K562 (cell line): ENCODE results near the gene ZNF219. TPM values are rescaled to one million over a fixed set of nuclear protein-coding genes. Genes with fewer than 3 reads are reported as not detected.

Experiments used
- ATAC-seq: fragments of 200-7000 bp; cut with Tn5 transposase; 3 replicates; pipeline ENCODE4 v1.9.1; 2020; ENCODE audit warnings: moderate library complexity
- BruUV-seq: library from RNA; stranded (reverse); fragments of 400-500 nt; replicated peaks from 2 replicates; lab custom pipeline; 2021; lab: Mats Ljungman, UMichigan
- CTCF ChIA-PET: fragments of 300-600 bp; formaldehyde crosslinking; extraction: SDS; loops from one replicate; lab custom pipeline; 2021; ENCODE audit warnings: low intra/inter-chr PET ratio; lab: Yijun Ruan, JAX
- POLR2A ChIA-PET: fragments of 300-600, 350-650 bp; sonication (Branson Sonifier 250); formaldehyde crosslinking; extraction: SDS; loops from one replicate; lab custom pipeline; 2021; ENCODE audit warnings: antibody characterized with exemption, inconsistent platforms; lab: Yijun Ruan, JAX
- DNase-seq, 4 experiments: peaks; one replicate each; pipeline versions ENCODE4 v3.0.0 to v3.0.0-alpha.2; 2011 to 2018; ENCODE audit warnings: low spot score in 3 of 4, mixed read lengths in 3 of 4; ENCODE audit errors: extremely low read depth in 1 of 4
- FAIRE-seq: peaks from 2 replicates; lab custom pipeline; 2011; peaks lifted over from hg19 to GRCh38; lab: Jason Lieb, UNC
- H2AFZ ChIP-seq: 2 replicates; pipeline ENCODE4 v1.6.0; 2011; ENCODE audit warnings: low read depth, low read length, control low read depth, inconsistent platforms
- H3K27ac ChIP-seq: fragments of 200-600 bp; 3 replicates; pipeline ENCODE4 v1.8.0; 2011; ENCODE audit warnings: low read depth, mild to moderate bottlenecking, control low read depth, inconsistent platforms, low read length, moderate library complexity, mixed read lengths; ENCODE audit errors: extremely low read depth
- H3K27me3 ChIP-seq, 2 experiments: fragments of 300-600 bp in 1 of 2; 2 replicates in 1 of 2; 3 replicates in 1 of 2; pipeline versions ENCODE4 v1.6.0 to v1.8.0; 2011; ENCODE audit warnings: inconsistent platforms in 2 of 2, low read length in 2 of 2, mild to moderate bottlenecking in 1 of 2, mixed read lengths in 1 of 2, moderate library complexity in 1 of 2; ENCODE audit not compliant: control insufficient read depth in 2 of 2, insufficient read depth in 2 of 2
- H3K36me3 ChIP-seq: fragments of 300-600 bp; 3 replicates; pipeline ENCODE4 v1.8.0; 2011; ENCODE audit warnings: mild to moderate bottlenecking, low read length, inconsistent platforms; ENCODE audit not compliant: control insufficient read depth, insufficient read depth
- H3K4me1 ChIP-seq, 2 experiments: fragments of 200-600 bp in 1 of 2; replicated peaks in 1 of 2; 2 replicates in 1 of 2; 3 replicates in 1 of 2; pipeline versions ENCODE4 v1.5.1 to v1.8.0; 2011; ENCODE audit warnings: inconsistent platforms in 2 of 2, low read length in 2 of 2, mild to moderate bottlenecking in 1 of 2, mixed read lengths in 1 of 2, moderate library complexity in 1 of 2; ENCODE audit not compliant: control insufficient read depth in 2 of 2, insufficient read depth in 2 of 2
- H3K4me2 ChIP-seq: 2 replicates; pipeline ENCODE4 v1.6.1; 2011; ENCODE audit warnings: low read length, control low read depth, inconsistent platforms, mixed read lengths; ENCODE audit not compliant: insufficient read depth
- H3K4me3 ChIP-seq: fragments of 200-600 bp; sonication (generic), shearing (Covaris generic); 2 replicates; pipeline ENCODE4 v1.5.1; 2016; ENCODE audit warnings: control low read depth, inconsistent platforms
- H3K79me2 ChIP-seq: fragments of 200-600 bp; 3 replicates; pipeline ENCODE4 v1.8.0; 2011; ENCODE audit warnings: low read length, inconsistent platforms; ENCODE audit not compliant: control insufficient read depth, insufficient read depth
- H3K9ac ChIP-seq, 2 experiments: 2 replicates each; pipeline versions ENCODE4 v1.6.0 to v1.6.1; 2011; ENCODE audit warnings: low read depth in 2 of 2, low read length in 2 of 2, control low read depth in 1 of 2, inconsistent platforms in 1 of 2, mild to moderate bottlenecking in 1 of 2, mixed read lengths in 1 of 2; ENCODE audit not compliant: insufficient read depth in 1 of 2
- H3K9me1 ChIP-seq: one replicate; pipeline ENCODE4 v1.6.0; 2011; ENCODE audit warnings: inconsistent platforms, mild to moderate bottlenecking, low read length, moderate library complexity; ENCODE audit not compliant: control insufficient read depth, insufficient read depth
- H3K9me3 ChIP-seq: replicated peaks from 2 replicates; pipeline ENCODE4 v1.5.1; 2011; ENCODE audit warnings: low read depth, low read length, inconsistent platforms; ENCODE audit not compliant: control insufficient read depth, insufficient read depth
- H4K20me1 ChIP-seq: replicated peaks from 2 replicates; pipeline ENCODE4 v1.6.1; 2011; ENCODE audit warnings: low read length, inconsistent platforms, mixed read lengths; ENCODE audit not compliant: control insufficient read depth, insufficient read depth
- FOSL1 ChIP-seq: fragments of 200-800 bp; sonication (Bioruptor generic); conservative IDR thresholded peaks from 2 replicates; pipeline ENCODE4 v1.6.1; 2016; ENCODE audit warnings: missing genetic modification characterization, missing compliant biosample characterization
- MTA3 ChIP-seq: fragments of 450-650 bp; formaldehyde crosslinking; IDR thresholded peaks from 2 replicates; pipeline ENCODE4 v1.6.1; 2017; ENCODE audit warnings: mild to moderate bottlenecking, borderline replicate concordance
- PTTG1 ChIP-seq: fragments of 450-650 bp; IDR thresholded peaks from 2 replicates; pipeline ENCODE4 v1.6.1; 2016; ENCODE audit warnings: low read depth, mild to moderate bottlenecking, missing genetic modification characterization, missing compliant biosample characterization
- RAD51 ChIP-seq: fragments of 450-650 bp; IDR thresholded peaks from 2 replicates; pipeline ENCODE4 v1.7.1; 2016; ENCODE audit warnings: low read depth, mild to moderate bottlenecking, borderline replicate concordance
- TRIM24 ChIP-seq, 2 experiments: fragments of 450-650 bp; IDR thresholded peaks; 2 replicates each; pipeline ENCODE4 v1.6.1; 2016
- ZNF830 ChIP-seq: fragments of 250-450 bp; sonication (Bioruptor Pico); IDR thresholded peaks from 2 replicates; pipeline ENCODE4 v1.5.0; 2021; ENCODE audit warnings: mild to moderate bottlenecking
- WGBS: fragments of 100-300 bp; shearing (Covaris generic); methylation state at CpG from one replicate; pipeline ENCODE4 v1.1.6; 2016; ENCODE audit warnings: low coverage, mixed read lengths; ENCODE audit not compliant: insufficient coverage; ENCODE audit errors: missing lambda C conversion rate; 5-methylcytosine and 5-hydroxymethylcytosine counted together
- in situ Hi-C: fragments of 300-500 bp; cut with MboI; formaldehyde crosslinking; loops from 4 replicates; pipeline ENCODE4 v1.15.0; 2018; ENCODE audit warnings: inconsistent platforms, mixed read lengths
- intact Hi-C: fragments of 100-400 bp; cut with micrococcal nuclease; formaldehyde crosslinking; loops from 2 replicates; pipeline ENCODE4 v1.14.2; 2022
- polyA plus RNA-seq, 8 experiments: library from polyadenylated mRNA; depleted of rRNA in 4 of 8; stranded (reverse) in 5 of 8; unstranded in 3 of 8; fragments of >200 nt; fragmentation: Nextera tagmentation in 2 of 8; fragmentation: Illumina TruSeq in 1 of 8; extraction: Ambion mirVana in 2 of 8; extraction: Trizol in 1 of 8; gene quantifications; 2 replicates each; pipeline versions ENCODE4 v1.2.1 to v1.2.3, GENCODE V29; 2011 to 2014; ENCODE audit warnings: inconsistent platforms in 1 of 8, missing spikeins in 1 of 8
- total RNA-seq, 7 experiments: library from RNA; depleted of rRNA in 6 of 7; stranded (reverse); fragments of >200 nt in 6 of 7; fragmentation: Illumina TruSeq in 2 of 7; extraction: Trizol in 2 of 7; gene quantifications; 2 replicates each; pipeline versions ENCODE4 v1.2.1 to v1.2.3, GENCODE V29; 2011 to 2021; ENCODE audit warnings: low replicate concordance in 1 of 7
- TF ChIP-seq, protein P1 (sequence below): fragments of 450-650 bp; formaldehyde crosslinking; IDR thresholded peaks from 2 replicates; pipeline ENCODE4 v1.4.0; 2022; ENCODE audit warnings: missing genetic modification characterization

Gene ZNF219
- total and polyA plus RNA-seq, 9 of the 15 experiments (the other 6 are each of a cell fraction or from before 2014, with no cell fraction given): 0.29 to 10.6 (median 2.8) TPM

DNA sequence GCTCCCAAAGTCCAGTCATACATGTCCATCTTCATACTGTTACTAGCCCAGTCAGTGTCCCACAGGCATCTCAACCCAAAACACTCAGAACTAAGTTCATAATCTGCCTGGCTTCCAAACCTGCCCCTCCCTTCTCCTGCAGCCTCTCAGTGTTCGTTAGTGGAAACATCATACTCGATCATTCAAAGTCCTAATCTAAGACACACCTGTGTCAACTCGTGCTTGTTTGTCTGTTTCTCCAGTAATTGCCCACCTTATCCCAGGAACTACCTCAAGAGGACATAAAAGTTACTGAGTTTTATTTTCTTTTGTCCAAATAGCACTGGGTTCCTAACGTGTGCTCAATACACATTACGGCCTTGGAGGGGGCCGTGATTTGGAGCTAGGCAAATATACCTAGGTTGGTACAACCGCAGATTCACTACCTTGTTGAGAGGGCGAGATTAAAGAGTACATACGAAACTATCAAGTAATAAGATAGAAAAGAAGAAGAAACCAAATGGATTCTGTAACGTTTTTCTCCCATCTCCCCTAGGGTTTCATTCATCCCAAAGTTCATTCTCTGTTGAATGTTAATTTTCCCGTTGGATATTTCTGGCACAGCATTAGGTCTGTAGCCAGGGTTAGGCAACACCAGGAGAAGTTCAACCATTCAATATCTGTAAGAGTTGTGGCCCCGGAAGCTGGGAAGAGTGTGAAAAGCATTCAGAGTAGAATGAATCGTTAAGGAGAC is 37.7 kb downstream of the ZNF219 start:
- in situ Hi-C loops: no loop called here
- no peaks in the 10 kb centered on the region for H3K27me3 ChIP-seq
- no peak for FAIRE-seq
- no peak for DNase-seq
- no peaks in the 10 kb centered on the region; a peak in 2 of 5 replicates for H3K4me1 ChIP-seq
- H3K9me1 ChIP-seq: no peaks in the 10 kb centered on the region
- H3K4me2 ChIP-seq: no peak overlapping the region
- POLR2A ChIA-PET: interaction anchor here (0.7 kb wide), 1 partner anchor 27 kb away, joined by 4 read pairs; no protein-coding TSS in a partner anchor
- WGBS: 31% methylated on average over 12 of the region's 13 CpGs
- no peak overlapping the region for H3K27ac ChIP-seq
- BruUV-seq: no TSS peak
- no peak overlapping the region for H3K9ac ChIP-seq
- peak overlapping the region; percentile 74 for H2AFZ ChIP-seq
- ATAC-seq: peak; percentile 32; the same call in 1 of the 3 replicates
- no peaks in the 10 kb centered on the region for H3K9me3 ChIP-seq
- intact Hi-C loops: no loop called here
- CTCF ChIA-PET: no interaction called here
- no peak overlapping the region for H3K4me3 ChIP-seq
- no peaks in the 10 kb centered on the region for H3K79me2 ChIP-seq
- H3K36me3 ChIP-seq: no peaks in the 10 kb centered on the region
- H4K20me1 ChIP-seq: no peaks in the 10 kb centered on the region
- TF ChIP-seq RAD51: no peak
- TF ChIP-seq, protein P1, sequence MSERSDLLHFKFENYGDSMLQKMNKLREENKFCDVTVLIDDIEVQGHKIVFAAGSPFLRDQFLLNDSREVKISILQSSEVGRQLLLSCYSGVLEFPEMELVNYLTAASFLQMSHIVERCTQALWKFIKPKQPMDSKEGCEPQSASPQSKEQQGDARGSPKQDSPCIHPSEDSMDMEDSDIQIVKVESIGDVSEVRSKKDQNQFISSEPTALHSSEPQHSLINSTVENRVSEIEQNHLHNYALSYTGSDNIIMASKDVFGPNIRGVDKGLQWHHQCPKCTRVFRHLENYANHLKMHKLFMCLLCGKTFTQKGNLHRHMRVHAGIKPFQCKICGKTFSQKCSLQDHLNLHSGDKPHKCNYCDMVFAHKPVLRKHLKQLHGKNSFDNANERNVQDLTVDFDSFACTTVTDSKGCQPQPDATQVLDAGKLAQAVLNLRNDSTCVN (CRISPR knock-in tag): no peak
- TF ChIP-seq FOSL1 (tag): no peak
- TF ChIP-seq ZNF830: no peak
- TF ChIP-seq TRIM24 (IDR thresholded peaks at IDR 0.05): no peak
- no peak for TF ChIP-seq MTA3
- TF ChIP-seq PTTG1: no peak
